Lower leg skin (tissue), 4 donors: Measurements from ENCODE around the gene CDC20. TPM values are rescaled to one million over a fixed set of nuclear protein-coding genes. Genes with fewer than 3 reads are reported as not detected.
"Not testable (repeated sequence)": the region's sequence is repeated elsewhere in the genome, so short reads cannot be mapped to it uniquely, and the experiment has no call there.

ENCODE experiments used
- DNase-seq, 2 donors: peaks; one replicate each; pipeline ENCODE4 v3.0.0-alpha.2; 2019; ENCODE audit warnings: low spot score in 2 of 2
- H3K4me3 ChIP-seq: fragments of 200-600 bp; sonication (generic); 2 replicates; pipeline ENCODE4 v1.5.1; 2017; ENCODE audit warnings: mild to moderate bottlenecking, low read depth; ENCODE audit not compliant: poor library complexity, severe bottlenecking
- POLR2A ChIP-seq, 2 donors: fragments of 450-650 bp; IDR thresholded peaks; one replicate each; pipeline ENCODE4 v1.6.1; 2016 to 2017; ENCODE audit warnings: antibody characterized with exemption in 2 of 2, mild to moderate bottlenecking in 1 of 2, moderate library complexity in 1 of 2
- WGBS, 2 donors: methylation state at CpG; one replicate each; pipeline ENCODE4 v1.1.5; 2018; 5-methylcytosine and 5-hydroxymethylcytosine counted together
- intact Hi-C: fragments of 100-400 bp; cut with DNase I; formaldehyde crosslinking; loops from one replicate; pipeline ENCODE4 v1.15.0; 2023; ENCODE audit warnings: low total_unique reads
- total RNA-seq, 4 donors: library from RNA; depleted of rRNA; stranded (reverse); fragments of >200 nt; gene quantifications; one replicate each; pipeline ENCODE4 v1.1.0, GENCODE V29; 2016
- TF ChIP-seq, protein P1 (sequence below), 3 donors: fragments of 450-650 bp; IDR thresholded peaks; one replicate each; pipeline ENCODE4 v1.5.1; 2016; ENCODE audit warnings: antibody characterized with exemption in 3 of 3, mild to moderate bottlenecking in 3 of 3, moderate library complexity in 2 of 3

CDC20 gene
- total RNA-seq, 4 donors from 2014 or later, result 2.7 to 12.1 (median 6.5) TPM

DNA sequence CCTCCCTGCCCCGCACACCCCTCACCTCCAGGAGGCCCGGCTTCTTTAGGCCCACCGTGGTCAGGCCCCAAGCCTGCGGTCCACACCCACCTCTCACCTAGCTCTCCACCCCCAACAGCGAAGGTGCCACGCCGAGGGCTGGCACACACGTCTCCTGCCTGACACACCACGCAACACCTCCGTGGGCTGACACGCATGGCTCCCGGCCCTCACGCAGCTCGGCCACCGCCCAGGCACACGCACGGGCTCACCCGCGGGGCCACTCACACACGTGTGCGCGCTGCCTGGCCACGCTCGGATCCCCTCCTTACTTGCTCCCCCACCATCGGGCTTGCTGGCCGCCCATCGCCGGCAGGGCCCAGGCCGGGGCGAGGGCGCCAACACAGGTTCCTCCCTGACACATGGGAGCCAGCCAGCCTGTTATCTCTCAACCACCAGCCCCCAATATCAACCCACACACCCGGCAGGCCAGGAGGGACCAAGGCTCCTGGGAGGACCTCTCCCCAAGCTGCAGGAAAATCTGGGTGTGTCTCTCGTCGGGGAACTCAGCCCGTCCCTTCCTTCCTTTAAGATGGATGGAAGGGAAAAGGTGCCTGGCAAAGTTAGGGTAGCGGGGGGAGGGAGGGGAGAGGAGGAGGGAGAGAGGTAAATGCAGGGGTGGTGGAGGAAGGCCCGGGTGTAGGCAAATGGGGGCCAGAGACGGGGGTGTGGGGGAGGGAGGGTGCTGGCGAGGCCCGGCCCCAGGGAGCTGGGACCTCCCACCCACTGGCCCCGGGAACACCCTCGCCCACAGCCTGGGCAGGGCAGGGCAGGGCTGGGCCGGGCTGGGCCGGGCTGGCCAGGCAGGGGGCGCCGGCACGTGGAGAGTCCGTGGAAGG is 8.5 kb downstream of the CDC20 start:
- WGBS, 2 donors, result 1 to 2% methylated on average over 27 to 33 of the region's 48 CpGs
- intact Hi-C loops, result no loop called here
- TF ChIP-seq POLR2A (IDR thresholded peaks at IDR 0.05), result no peak
- TF ChIP-seq, protein P1, sequence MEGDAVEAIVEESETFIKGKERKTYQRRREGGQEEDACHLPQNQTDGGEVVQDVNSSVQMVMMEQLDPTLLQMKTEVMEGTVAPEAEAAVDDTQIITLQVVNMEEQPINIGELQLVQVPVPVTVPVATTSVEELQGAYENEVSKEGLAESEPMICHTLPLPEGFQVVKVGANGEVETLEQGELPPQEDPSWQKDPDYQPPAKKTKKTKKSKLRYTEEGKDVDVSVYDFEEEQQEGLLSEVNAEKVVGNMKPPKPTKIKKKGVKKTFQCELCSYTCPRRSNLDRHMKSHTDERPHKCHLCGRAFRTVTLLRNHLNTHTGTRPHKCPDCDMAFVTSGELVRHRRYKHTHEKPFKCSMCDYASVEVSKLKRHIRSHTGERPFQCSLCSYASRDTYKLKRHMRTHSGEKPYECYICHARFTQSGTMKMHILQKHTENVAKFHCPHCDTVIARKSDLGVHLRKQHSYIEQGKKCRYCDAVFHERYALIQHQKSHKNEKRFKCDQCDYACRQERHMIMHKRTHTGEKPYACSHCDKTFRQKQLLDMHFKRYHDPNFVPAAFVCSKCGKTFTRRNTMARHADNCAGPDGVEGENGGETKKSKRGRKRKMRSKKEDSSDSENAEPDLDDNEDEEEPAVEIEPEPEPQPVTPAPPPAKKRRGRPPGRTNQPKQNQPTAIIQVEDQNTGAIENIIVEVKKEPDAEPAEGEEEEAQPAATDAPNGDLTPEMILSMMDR (IDR thresholded peaks at IDR 0.05), result no peak
- DNase-seq, result no peak
- H3K4me3 ChIP-seq, result peak overlapping the region; percentile 79

DNA sequence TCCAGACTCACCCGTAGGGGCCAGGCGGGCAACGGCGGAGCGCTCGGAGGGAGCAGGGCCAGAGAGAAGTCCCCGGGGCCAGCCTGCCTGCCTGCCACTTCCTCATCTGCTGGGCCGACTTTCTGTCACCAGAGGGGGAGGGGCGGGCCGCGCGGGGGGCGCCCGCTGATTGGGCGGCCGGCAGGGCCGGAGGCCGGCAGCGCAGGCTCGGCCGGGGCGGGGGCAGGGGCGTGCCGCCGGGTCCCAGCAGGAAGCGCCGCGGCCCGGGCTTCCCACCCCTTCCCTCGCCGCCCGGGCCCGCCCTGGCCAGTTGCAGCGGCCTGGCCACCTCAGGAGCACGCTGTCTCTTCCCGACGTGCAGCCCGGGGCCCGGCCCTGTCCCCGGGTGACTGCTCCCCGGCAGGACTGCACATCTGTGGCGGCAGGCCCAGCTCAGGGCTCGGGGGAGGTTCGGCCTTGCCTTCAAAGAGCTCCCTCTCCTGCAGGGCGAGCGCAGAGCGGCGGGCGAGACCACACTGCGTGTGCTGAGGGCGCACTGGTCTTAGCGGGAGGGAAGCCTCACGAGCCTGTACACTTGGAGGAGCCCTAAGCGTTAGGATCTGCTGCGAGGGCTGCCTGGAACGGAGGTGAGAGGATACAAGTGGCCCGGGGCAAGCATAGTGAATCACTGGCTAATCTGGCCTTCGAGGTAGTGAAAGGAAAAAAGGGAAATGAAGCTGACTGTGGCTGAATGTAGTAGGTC is 9.3 kb downstream of the CDC20 start, which contains the start of gene ELOVL1:
TSS of gene ELOVL1 (minus strand) at position 108 of the 742 bp plus-strand sequence. CDS start 2,402 bp downstream, outside the sequence.
- no peak for TF ChIP-seq POLR2A (IDR thresholded peaks at IDR 0.05)
- TF ChIP-seq, protein P1 (IDR thresholded peaks at IDR 0.05), result no peak
- intact Hi-C loops, result no loop called here
- H3K4me3 ChIP-seq, result peak within 1 kb of the TSS; percentile 79
- WGBS, 2 donors, result 0% methylated on average over 18 to 31 of the region's 58 CpGs
- peak; percentile 89 to 98 for DNase-seq

DNA sequence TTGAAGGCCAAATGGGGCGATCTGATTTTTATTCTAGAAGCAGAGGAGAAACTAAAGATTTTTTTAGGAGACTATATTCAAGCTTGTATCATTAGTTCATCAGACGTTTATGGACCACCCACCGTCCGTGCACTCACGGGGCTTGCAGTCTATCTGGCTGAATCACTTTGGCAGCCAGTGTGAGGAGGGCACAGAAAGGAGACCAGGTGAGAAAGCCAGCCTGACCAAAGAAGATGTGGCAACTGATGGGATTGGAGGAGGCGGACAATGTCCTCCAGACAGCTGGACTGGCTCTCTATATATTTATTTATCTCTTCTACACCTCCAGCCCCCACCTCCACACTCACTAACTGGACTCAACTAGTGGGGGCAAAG is 9.9 kb downstream of the CDC20 start:
- intact Hi-C loops, result no loop called here
- TF ChIP-seq, protein P1 (IDR thresholded peaks at IDR 0.05), result no peak
- no peak for TF ChIP-seq POLR2A (IDR thresholded peaks at IDR 0.05)
- H3K4me3 ChIP-seq, result no peak overlapping the region
- WGBS, 2 donors, result 18 to 26% methylated on average over 6 of the region's 6 CpGs
- DNase-seq, result no peak

- WGBS, 2 donors, result 90 to 93% methylated on average over 6 of the region's 6 CpGs
- intact Hi-C loops, DNase-seq, H3K4me3 ChIP-seq: not testable (repeated sequence)
Measured at GRCh38 chr1:43369779-43370178, 11.0 kb downstream of the CDC20 start.

GRCh38 chr1:43370564-43370963 is 11.8 kb downstream of the CDC20 start:
- no peak for DNase-seq
- no peak overlapping the region for H3K4me3 ChIP-seq
- intact Hi-C loops, result no loop called here
- WGBS, 2 donors, result 76 to 81% methylated on average over 4 of the region's 4 CpGs
- TF ChIP-seq POLR2A (IDR thresholded peaks at IDR 0.05), result no peak
- TF ChIP-seq, protein P1 (IDR thresholded peaks at IDR 0.05), result no peak

DNA sequence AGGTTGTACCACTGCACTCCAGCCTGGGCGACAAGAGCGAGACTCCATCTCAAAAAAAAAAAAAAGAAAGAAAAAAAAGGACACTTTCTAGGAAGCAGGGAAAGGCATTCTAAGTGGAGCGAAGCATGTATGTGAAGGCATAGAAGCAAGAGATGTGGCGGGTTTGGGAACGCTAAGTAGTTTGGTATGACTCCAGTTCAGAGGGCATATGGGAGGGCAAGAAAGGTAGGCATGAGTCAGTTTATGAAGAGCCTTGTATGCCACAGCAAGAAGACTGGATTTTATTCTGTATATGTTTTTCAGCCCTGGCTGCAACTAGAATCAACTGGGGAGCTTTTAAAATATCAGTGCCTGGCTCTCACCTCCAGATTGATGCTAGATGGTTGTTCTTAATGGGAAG is 13.4 kb downstream of the CDC20 start:
- H3K4me3 ChIP-seq, result no peak overlapping the region
- intact Hi-C loops, result no loop called here
- 94 to 95% methylated on average over 5 of the region's 5 CpGs for WGBS, 2 donors
- TF ChIP-seq POLR2A (IDR thresholded peaks at IDR 0.05), result no peak
- TF ChIP-seq, protein P1 (IDR thresholded peaks at IDR 0.05), result no peak
- no peak for DNase-seq
